Colonic mucosa (tissue), 4 donors: ENCODE measurements around the gene RTP5. TPM values are rescaled to one million over a fixed set of nuclear protein-coding genes. Genes with fewer than 3 reads are reported as not detected.

Experiments
- DNase-seq: peaks from one replicate; pipeline ENCODE4 v3.0.0-alpha.2; 2020
- H3K27ac ChIP-seq: fragments of 200-600 bp; one replicate; pipeline ENCODE4 v1.8.0; 2021
- H3K27me3 ChIP-seq: fragments of 200-600 bp; one replicate; pipeline ENCODE4 v1.8.0; 2021
- H3K36me3 ChIP-seq: fragments of 200-600 bp; one replicate; pipeline ENCODE4 v1.8.0; 2021
- H3K4me1 ChIP-seq: fragments of 200-600 bp; one replicate; pipeline ENCODE4 v1.8.0; 2021; ENCODE audit warnings: mild to moderate bottlenecking
- H3K4me3 ChIP-seq: fragments of 200-600 bp; one replicate; pipeline ENCODE4 v1.8.0; 2021
- H3K9ac ChIP-seq, 2 donors: one replicate each; pipeline ENCODE4 v1.7.0; 2013; ENCODE audit warnings: control low read depth in 2 of 2, low read depth in 2 of 2, low read length in 2 of 2
- H3K9me3 ChIP-seq: fragments of 200-600 bp; one replicate; pipeline ENCODE4 v1.8.0; 2021
- CTCF ChIP-seq: fragments of 200-600 bp; IDR thresholded peaks from one replicate; pipeline ENCODE4 v1.8.0; 2022; ENCODE audit warnings: antibody characterized with exemption, mild to moderate bottlenecking
- intact Hi-C: fragments of 100-400 bp; cut with DNase I; formaldehyde crosslinking; loops from one replicate; pipeline ENCODE4 v1.14.1; 2022
- total RNA-seq, 2 donors: library from RNA; stranded (reverse); fragmentation: NEBNext Ultra II Directional in 1 of 2; extraction: Animal tissue kit (Norgen Biotek cat#: 25700) in 1 of 2; gene quantifications; one replicate each; pipeline ENCODE4 v1.2.1, GENCODE V29; 2021
- donor health status: healthy.
- donor health status: DM: no; HTN: no; CAD: no.
- donor health status: DM: no; HTN: no; CAD: no.

RTP5 gene
- total RNA-seq, 2 donors from 2014 or later = not detected

- intact Hi-C loops = loop anchor here (10.0 kb wide), 2 partner anchors 142 to 172 kb away; partner anchors contain the start of genes D2HGDH and ING5
- Histone ChIP-seq H3K27ac (no peak overlapping the region), H3K4me1 (no peaks in the 10 kb centered on the region), H3K36me3 (no peaks in the 10 kb centered on the region), H3K9ac (no peak overlapping the region), H3K9me3 (no peaks in the 10 kb centered on the region), H3K27me3 (no peaks in the 10 kb centered on the region), H3K4me3 (no peak overlapping the region)
- no peak for TF ChIP-seq CTCF
- no peak for DNase-seq
Observed at GRCh38 chr2:241876528-241877196, 7.1 kb downstream of the RTP5 start.

- no peak for DNase-seq
- Histone ChIP-seq H3K36me3 (no peaks in the 10 kb centered on the region), H3K27me3 (no peaks in the 10 kb centered on the region), H3K9ac (no peak overlapping the region), H3K9me3 (no peaks in the 10 kb centered on the region), H3K4me3 (no peak overlapping the region), H3K4me1 (no peaks in the 10 kb centered on the region), H3K27ac (no peak overlapping the region)
- no peak for TF ChIP-seq CTCF
- intact Hi-C loops = loop anchor here (10.0 kb wide), 2 partner anchors 142 to 172 kb away; partner anchors contain the start of genes D2HGDH and ING5
Observed at GRCh38 chr2:241877197-241877685, 7.7 kb downstream of the RTP5 start.

- no peaks in the 10 kb centered on the region for H3K36me3 ChIP-seq
- no peak overlapping the region for H3K27ac ChIP-seq
- no peaks in the 10 kb centered on the region for H3K27me3 ChIP-seq
- no peak overlapping the region for H3K9ac ChIP-seq
- intact Hi-C loops = loop anchor here (10.0 kb wide), 2 partner anchors 143 to 173 kb away; partner anchors contain the start of genes D2HGDH and ING5
- peak; percentile 83 for DNase-seq
- no peaks in the 10 kb centered on the region for H3K4me1 ChIP-seq
- H3K9me3 ChIP-seq = no peaks in the 10 kb centered on the region
- peak; percentile 44 for TF ChIP-seq CTCF
- no peak overlapping the region for H3K4me3 ChIP-seq
Observed at GRCh38 chr2:241877989-241878970, 8.8 kb downstream of the RTP5 start.

GRCh38 chr2:241879326-241879725 lies 9.8 kb downstream of the RTP5 start:
- H3K27me3 ChIP-seq = no peaks in the 10 kb centered on the region
- H3K9ac ChIP-seq = no peak overlapping the region
- H3K27ac ChIP-seq = no peak overlapping the region
- intact Hi-C loops = loop anchor here (10.0 kb wide), 2 partner anchors 145 to 175 kb away; partner anchors contain the start of genes D2HGDH and ING5
- H3K4me1 ChIP-seq = no peaks in the 10 kb centered on the region
- H3K4me3 ChIP-seq = no peak overlapping the region
- no peaks in the 10 kb centered on the region for H3K36me3 ChIP-seq
- TF ChIP-seq CTCF = no peak
- no peak for DNase-seq
- no peaks in the 10 kb centered on the region for H3K9me3 ChIP-seq
